Measurements from ENCODE around the gene DGKB. TPM values are rescaled to one million over a fixed set of nuclear protein-coding genes. Genes with fewer than 3 reads are reported as not detected.

DGKB gene
- total RNA-seq, 2 donors from 2014 or later = 0.44 to 0.63 TPM

DNA sequence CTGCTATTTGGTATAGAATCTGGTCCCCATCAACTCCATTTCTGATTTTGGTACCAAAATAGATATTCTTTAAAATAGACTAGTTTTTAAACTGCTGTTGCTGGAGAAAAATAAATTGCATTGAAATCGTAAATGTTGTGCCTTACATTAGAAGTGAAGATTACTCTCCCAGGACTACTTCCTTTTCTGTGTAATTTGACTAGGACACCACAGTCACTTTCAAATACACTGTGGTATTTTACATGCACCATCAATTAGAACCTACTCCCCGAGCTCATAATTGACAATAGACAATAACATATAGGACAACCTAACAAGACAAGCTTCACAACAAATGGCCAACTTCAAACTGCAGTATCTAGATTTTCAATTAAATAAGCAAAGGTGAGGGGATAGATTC is 211.5 kb downstream of the DGKB start:
- TF ChIP-seq, protein P1, sequence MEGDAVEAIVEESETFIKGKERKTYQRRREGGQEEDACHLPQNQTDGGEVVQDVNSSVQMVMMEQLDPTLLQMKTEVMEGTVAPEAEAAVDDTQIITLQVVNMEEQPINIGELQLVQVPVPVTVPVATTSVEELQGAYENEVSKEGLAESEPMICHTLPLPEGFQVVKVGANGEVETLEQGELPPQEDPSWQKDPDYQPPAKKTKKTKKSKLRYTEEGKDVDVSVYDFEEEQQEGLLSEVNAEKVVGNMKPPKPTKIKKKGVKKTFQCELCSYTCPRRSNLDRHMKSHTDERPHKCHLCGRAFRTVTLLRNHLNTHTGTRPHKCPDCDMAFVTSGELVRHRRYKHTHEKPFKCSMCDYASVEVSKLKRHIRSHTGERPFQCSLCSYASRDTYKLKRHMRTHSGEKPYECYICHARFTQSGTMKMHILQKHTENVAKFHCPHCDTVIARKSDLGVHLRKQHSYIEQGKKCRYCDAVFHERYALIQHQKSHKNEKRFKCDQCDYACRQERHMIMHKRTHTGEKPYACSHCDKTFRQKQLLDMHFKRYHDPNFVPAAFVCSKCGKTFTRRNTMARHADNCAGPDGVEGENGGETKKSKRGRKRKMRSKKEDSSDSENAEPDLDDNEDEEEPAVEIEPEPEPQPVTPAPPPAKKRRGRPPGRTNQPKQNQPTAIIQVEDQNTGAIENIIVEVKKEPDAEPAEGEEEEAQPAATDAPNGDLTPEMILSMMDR (IDR thresholded peaks at IDR 0.05) = no peak
- no peaks in the 10 kb centered on the region for H3K27me3 ChIP-seq

DNA sequence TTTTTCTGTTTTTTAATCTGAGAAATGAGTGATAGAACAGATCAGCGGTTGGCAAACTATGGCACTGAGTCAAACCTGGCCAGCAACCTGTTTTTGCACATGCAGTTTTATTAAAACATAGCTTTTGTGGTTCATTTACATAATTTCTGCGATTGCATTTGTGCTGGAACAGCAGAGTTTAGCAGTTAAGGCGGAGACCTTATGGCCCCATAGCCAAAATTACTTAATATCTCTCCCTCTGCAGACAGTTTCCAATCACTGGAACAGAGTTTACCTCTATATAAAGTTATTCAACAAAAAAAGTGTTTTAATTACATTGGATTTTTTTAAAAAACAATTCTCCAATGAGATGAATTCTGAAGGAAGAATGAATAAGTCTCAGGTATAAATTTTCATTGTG is 212.1 kb downstream of the DGKB start:
- no peak for DNase-seq (ENCODE audit: low spot score)
- H3K9me3 ChIP-seq = no peaks in the 10 kb centered on the region
- TF ChIP-seq, protein P1 (IDR thresholded peaks at IDR 0.05) = no peak
- H3K36me3 ChIP-seq = no peaks in the 10 kb centered on the region
- no peak overlapping the region for H3K4me3 ChIP-seq
- H3K27me3 ChIP-seq = no peaks in the 10 kb centered on the region
- H3K27ac ChIP-seq = no peak overlapping the region
- H3K4me1 ChIP-seq = no peaks in the 10 kb centered on the region

More for the DNA sequence above, 211.5 kb downstream of the DGKB start:
- Histone ChIP-seq H3K9me3 (no peaks in the 10 kb centered on the region), H3K4me1 (no peaks in the 10 kb centered on the region), H3K27ac (no peak overlapping the region), H3K36me3 (no peaks in the 10 kb centered on the region), H3K4me3 (no peak overlapping the region)
- no peak for DNase-seq (ENCODE audit: low spot score)

DNA sequence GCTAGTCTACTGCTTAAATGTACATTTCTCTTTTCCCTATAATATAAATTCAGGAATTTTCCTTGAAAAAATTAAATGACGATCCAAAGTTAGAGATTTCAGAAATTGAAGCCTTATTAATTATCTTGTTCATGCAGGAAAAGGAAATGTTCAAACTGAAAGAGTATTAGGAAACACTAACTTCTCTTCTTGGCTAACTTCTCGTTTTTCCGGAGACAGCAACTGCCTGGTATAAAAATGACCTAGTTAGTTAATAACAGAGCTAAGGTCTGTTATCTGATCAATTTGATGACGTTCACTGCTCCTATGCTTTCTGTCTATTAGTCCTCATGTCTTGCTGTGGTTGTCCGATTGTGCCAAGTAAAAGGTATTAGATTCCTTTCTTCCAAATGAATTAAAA is 212.5 kb downstream of the DGKB start:
- no peak for DNase-seq (ENCODE audit: low spot score)
- H3K4me1 ChIP-seq = no peaks in the 10 kb centered on the region
- H3K27me3 ChIP-seq = no peaks in the 10 kb centered on the region
- H3K4me3 ChIP-seq = no peak overlapping the region
- TF ChIP-seq, protein P1 (IDR thresholded peaks at IDR 0.05) = no peak
- no peak overlapping the region for H3K27ac ChIP-seq
- no peaks in the 10 kb centered on the region for H3K36me3 ChIP-seq
- no peaks in the 10 kb centered on the region for H3K9me3 ChIP-seq

DNA sequence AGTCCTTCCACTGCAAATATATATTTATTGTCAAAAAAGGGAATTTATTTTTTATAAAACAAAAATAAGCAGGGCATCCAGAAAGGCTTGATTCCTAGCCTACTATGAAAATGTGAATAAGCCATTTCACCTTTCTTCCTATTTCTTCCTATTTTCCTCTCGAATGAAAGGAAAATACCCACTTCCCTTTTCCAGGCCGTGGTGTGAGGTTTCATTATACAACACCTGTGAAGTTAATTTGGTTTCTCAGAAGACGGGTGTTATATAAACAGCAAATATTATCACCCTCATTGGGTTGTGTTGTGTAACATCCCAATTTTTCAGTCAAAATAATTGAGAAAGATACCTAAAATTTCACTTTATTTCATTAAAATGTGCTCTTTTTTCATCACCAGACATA is 214.3 kb downstream of the DGKB start:
- TF ChIP-seq, protein P1 (IDR thresholded peaks at IDR 0.05) = no peak
- DNase-seq (ENCODE audit: low spot score) = no peak
- no peaks in the 10 kb centered on the region for H3K36me3 ChIP-seq
- H3K27me3 ChIP-seq = no peaks in the 10 kb centered on the region
- no peak overlapping the region for H3K27ac ChIP-seq
- H3K4me3 ChIP-seq = no peak overlapping the region
- H3K4me1 ChIP-seq = no peaks in the 10 kb centered on the region
- H3K9me3 ChIP-seq = no peaks in the 10 kb centered on the region

DNA sequence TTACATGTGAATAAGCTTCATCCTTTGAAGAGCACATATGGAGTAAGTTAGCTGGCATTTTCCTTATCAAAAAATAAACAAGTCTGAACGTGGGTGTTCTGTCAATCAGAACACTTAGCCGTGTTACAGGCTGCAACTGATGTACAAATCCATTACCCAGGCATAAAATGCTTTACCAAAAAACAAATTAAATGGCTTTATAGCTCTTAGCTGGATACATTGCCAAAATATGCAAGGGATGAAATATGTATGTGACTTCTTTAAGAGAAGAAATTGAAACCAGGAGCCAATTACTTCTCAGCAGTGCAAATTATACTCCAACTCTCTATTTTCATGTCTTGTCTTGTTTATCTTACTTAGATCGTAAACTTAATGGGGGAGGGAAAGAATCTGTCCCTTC is 214.8 kb downstream of the DGKB start:
- TF ChIP-seq, protein P1 (IDR thresholded peaks at IDR 0.05) = no peak
- H3K9me3 ChIP-seq = no peaks in the 10 kb centered on the region

DNA sequence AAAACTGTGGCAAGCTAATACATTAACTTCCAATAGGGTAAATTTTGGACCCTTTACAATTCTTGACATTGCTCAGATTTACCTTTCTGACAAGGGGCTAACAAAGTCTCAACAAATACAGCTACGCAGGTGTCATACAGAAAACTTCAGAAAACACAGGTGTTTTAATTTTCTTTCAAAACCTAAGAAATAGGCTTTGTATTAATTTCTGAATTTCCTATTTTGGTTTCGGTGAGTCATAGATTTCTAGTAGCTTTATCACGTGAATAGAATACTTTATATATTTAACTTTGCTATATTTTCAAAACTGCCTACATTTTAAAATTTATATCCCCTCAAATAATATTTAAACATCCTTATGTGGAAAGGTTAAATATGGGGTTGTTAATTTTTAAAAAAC is 215.3 kb downstream of the DGKB start:
- Histone ChIP-seq H3K4me1 (no peaks in the 10 kb centered on the region), H3K4me3 (no peak overlapping the region), H3K27me3 (no peaks in the 10 kb centered on the region), H3K36me3 (no peaks in the 10 kb centered on the region), H3K9me3 (no peaks in the 10 kb centered on the region), H3K27ac (no peak overlapping the region)
- TF ChIP-seq, protein P1 (IDR thresholded peaks at IDR 0.05) = no peak
- no peak for DNase-seq (ENCODE audit: low spot score)

More for the DNA sequence above, 214.8 kb downstream of the DGKB start:
- Histone ChIP-seq H3K4me3 (no peak overlapping the region), H3K27ac (no peak overlapping the region), H3K27me3 (no peaks in the 10 kb centered on the region), H3K36me3 (no peaks in the 10 kb centered on the region), H3K4me1 (no peaks in the 10 kb centered on the region)
- DNase-seq (ENCODE audit: low spot score) = no peak
